Type B pancreatic cell (in vitro differentiated cells): ENCODE measurements around the gene CACNA1C. TPM values are rescaled to one million over a fixed set of nuclear protein-coding genes. Genes with fewer than 3 reads are reported as not detected.
A peak's percentile ranks its signal among the peaks of the same experiment; 100 is the strongest.

Experiments used
- DNase-seq: peaks from one replicate; pipeline ENCODE4 v3.0.0; 2021; ENCODE audit warnings: mixed read lengths; ENCODE audit not compliant: unreplicated experiment; ENCODE audit errors: extremely low spot score
- H3K27ac Mint-ChIP-seq: 2 replicates; pipeline ENCODE4 v1.8.0; 2021; ENCODE audit warnings: mild to moderate bottlenecking, mixed read lengths
- H3K27me3 Mint-ChIP-seq: 2 replicates; pipeline ENCODE4 v1.8.0; 2021; ENCODE audit warnings: mixed read lengths
- H3K36me3 Mint-ChIP-seq: 2 replicates; pipeline ENCODE4 v1.8.0; 2021; ENCODE audit warnings: mixed read lengths
- H3K4me1 Mint-ChIP-seq: one replicate; pipeline ENCODE4 v1.8.0; 2021; ENCODE audit warnings: mixed read lengths; ENCODE audit not compliant: unreplicated experiment
- H3K4me3 Mint-ChIP-seq: 2 replicates; pipeline ENCODE4 v1.8.0; 2021; ENCODE audit warnings: mild to moderate bottlenecking, mixed read lengths
- H3K9me3 Mint-ChIP-seq: 2 replicates; pipeline ENCODE4 v1.8.0; 2021; ENCODE audit warnings: mixed read lengths
- CTCF ChIP-seq: fragments of 200-600 bp; sonication (generic); conservative IDR thresholded peaks from 2 replicates; pipeline ENCODE4 v1.5.0; 2021; ENCODE audit warnings: antibody characterized with exemption, mild to moderate bottlenecking
- total RNA-seq: library from RNA; stranded (reverse); gene quantifications from 2 replicates; pipeline ENCODE4 v1.2.1, GENCODE V29; 2021; ENCODE audit warnings: low replicate concordance

CACNA1C gene
- total RNA-seq, 1 donor from 2014 or later, result 14.3 TPM

GRCh38 chr12:2194571-2194970, 141.8 kb downstream of the CACNA1C start:
- Mint-ChIP-seq H3K27me3 (peaks cover 21% of the 10 kb centered on the region), H3K9me3 (no peaks in the 10 kb centered on the region), H3K36me3 (no peaks in the 10 kb centered on the region), H3K27ac (no peak overlapping the region), H3K4me1 (peaks cover 16% of the 10 kb centered on the region), H3K4me3 (no peak overlapping the region)
- no peak for DNase-seq
- no peak for TF ChIP-seq CTCF

GRCh38 chr12:2195085-2195484, 142.3 kb downstream of the CACNA1C start:
- H3K4me3 Mint-ChIP-seq, result no peak overlapping the region
- no peak overlapping the region for H3K27ac Mint-ChIP-seq
- TF ChIP-seq CTCF, result no peak
- no peaks in the 10 kb centered on the region for H3K36me3 Mint-ChIP-seq
- no peaks in the 10 kb centered on the region for H3K9me3 Mint-ChIP-seq
- H3K27me3 Mint-ChIP-seq, result peaks cover 21% of the 10 kb centered on the region
- peaks cover 16% of the 10 kb centered on the region for H3K4me1 Mint-ChIP-seq
- no peak for DNase-seq

- Mint-ChIP-seq H3K9me3 (no peaks in the 10 kb centered on the region), H3K36me3 (no peaks in the 10 kb centered on the region), H3K27me3 (peaks cover 18% of the 10 kb centered on the region), H3K4me1 (peaks cover 8% of the 10 kb centered on the region), H3K27ac (peak overlapping the region; percentile 26), H3K4me3 (no peak overlapping the region)
- no peak for TF ChIP-seq CTCF
- no peak for DNase-seq
Observed at GRCh38 chr12:2198005-2198501, 145.3 kb downstream of the CACNA1C start.

GRCh38 chr12:2198542-2198941, 145.8 kb downstream of the CACNA1C start:
- no peaks in the 10 kb centered on the region for H3K36me3 Mint-ChIP-seq
- no peak for TF ChIP-seq CTCF
- peaks cover 8% of the 10 kb centered on the region for H3K4me1 Mint-ChIP-seq
- peaks cover 18% of the 10 kb centered on the region for H3K27me3 Mint-ChIP-seq
- DNase-seq, result no peak
- peak overlapping the region; percentile 26 for H3K27ac Mint-ChIP-seq
- no peak overlapping the region for H3K4me3 Mint-ChIP-seq
- H3K9me3 Mint-ChIP-seq, result no peaks in the 10 kb centered on the region

- no peak overlapping the region for H3K27ac Mint-ChIP-seq
- H3K27me3 Mint-ChIP-seq, result peaks cover 5% of the 10 kb centered on the region
- H3K9me3 Mint-ChIP-seq, result no peaks in the 10 kb centered on the region
- H3K4me3 Mint-ChIP-seq, result no peak overlapping the region
- no peak for DNase-seq
- no peak for TF ChIP-seq CTCF
- H3K4me1 Mint-ChIP-seq, result peaks cover 9% of the 10 kb centered on the region
- H3K36me3 Mint-ChIP-seq, result no peaks in the 10 kb centered on the region
Observed at GRCh38 chr12:2205996-2206395, 153.2 kb downstream of the CACNA1C start.
